H1 (cell line): Measurements from ENCODE around the gene YIF1A. TPM values are rescaled to one million over a fixed set of nuclear protein-coding genes. Genes with fewer than 3 reads are reported as not detected.

Source experiments
- BRCA1 ChIP-seq: IDR thresholded peaks from 2 replicates; pipeline ENCODE4 v1.6.1; 2012; ENCODE audit warnings: low read depth, low read length, improper control_type of control experiment
- HDAC2 ChIP-seq, 2 experiments: fragments of 300-600 bp in 1 of 2; sonication (generic) in 1 of 2; IDR thresholded peaks; 2 replicates each; pipeline ENCODE4 v1.6.1; 2011 to 2012; ENCODE audit warnings: low read depth in 2 of 2, low read length in 2 of 2, mild to moderate bottlenecking in 2 of 2, moderate library complexity in 2 of 2, borderline replicate concordance in 1 of 2, inconsistent platforms in 1 of 2
- JUND ChIP-seq: IDR thresholded peaks from 2 replicates; pipeline ENCODE4 v1.6.1; 2011; ENCODE audit warnings: mild to moderate bottlenecking, improper control_type of control experiment, low read length
- RAD21 ChIP-seq, 2 experiments: IDR thresholded peaks in 1 of 2; conservative IDR thresholded peaks in 1 of 2; 2 replicates each; pipeline ENCODE4 v1.6.1; 2011; ENCODE audit warnings: low read depth in 2 of 2, low read length in 2 of 2, improper control_type of control experiment in 1 of 2, inconsistent platforms in 1 of 2, mild to moderate bottlenecking in 1 of 2, moderate library complexity in 1 of 2
- RXRA ChIP-seq: IDR thresholded peaks from 2 replicates; pipeline ENCODE4 v1.6.1; 2011; ENCODE audit warnings: low read depth, mild to moderate bottlenecking, low read length, moderate library complexity; ENCODE audit not compliant: insufficient read depth
- SRF ChIP-seq: IDR thresholded peaks from 2 replicates; pipeline ENCODE4 v1.6.1; 2011; ENCODE audit warnings: mild to moderate bottlenecking, low read depth, low read length, moderate library complexity
- polyA plus RNA-seq, 7 experiments: library from polyadenylated mRNA; depleted of rRNA in 3 of 7; stranded (reverse) in 5 of 7; unstranded in 2 of 7; fragments of >200 nt in 5 of 7; fragments of 200-250 nt in 2 of 7; gene quantifications; 1 replicate in 5 of 7; 2 replicates in 1 of 7; 4 replicates in 1 of 7; pipeline versions ENCODE4 v1.2.1 to v1.2.3, GENCODE V29; 2011 to 2013; ENCODE audit warnings: missing spikeins in 2 of 7, mixed read lengths in 2 of 7
- total RNA-seq: library from RNA; stranded (reverse); fragmentation: NEBNext Ultra II Directional; extraction: Animal tissue kit (Norgen Biotek cat#: 25700); gene quantifications from 2 replicates; pipeline ENCODE4 v1.2.1, GENCODE V29; 2021
- TF ChIP-seq, protein P1 (sequence below): IDR thresholded peaks from 2 replicates; pipeline ENCODE4 v1.6.1; 2012; ENCODE audit warnings: low read length, inconsistent platforms

Gene YIF1A
- total and polyA plus RNA-seq, 2 of the 8 experiments (the other 6 are each of a cell fraction or from before 2014, with no cell fraction given): 70.1 to 178 TPM

DNA sequence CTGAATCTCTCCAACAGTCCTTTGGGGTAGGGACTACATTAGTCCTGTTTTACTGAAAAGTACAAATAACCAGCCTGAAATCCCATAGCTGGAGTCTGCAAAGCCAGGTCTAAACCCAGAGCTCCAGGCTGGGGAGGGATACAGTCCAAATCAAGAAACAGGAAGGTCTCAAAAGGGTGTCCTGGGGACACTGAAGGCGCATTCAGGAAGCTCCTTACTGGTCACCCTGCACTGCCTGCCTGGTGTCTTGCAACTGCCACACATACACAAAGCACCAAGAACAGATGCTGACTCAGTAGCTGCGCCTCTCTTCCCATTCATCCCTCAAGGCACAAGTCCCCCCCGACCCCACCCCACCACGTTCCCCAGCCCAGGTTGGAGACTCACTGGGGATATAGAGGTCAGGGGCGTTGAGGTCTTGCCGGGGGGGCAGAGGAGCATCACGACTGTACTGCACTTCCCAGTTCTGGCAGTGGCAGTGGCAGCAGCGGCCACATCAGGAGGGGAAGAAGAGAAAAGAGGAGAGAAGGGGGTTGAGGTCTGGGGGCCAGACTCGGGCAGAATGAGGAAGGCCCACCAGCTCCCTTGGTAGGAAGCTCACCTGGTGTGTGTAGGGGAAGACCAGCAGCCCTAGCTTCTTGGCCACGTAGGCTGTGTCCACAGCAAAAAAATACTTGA lies 1.6 kb downstream of the YIF1A start (continued):
- TF ChIP-seq SRF (no peak), HDAC2 (IDR thresholded peaks at IDR 0.05; ENCODE audit: borderline replicate concordance in 1 of 2, low read depth in 2 of 2, low read length in 2 of 2) (no peak), BRCA1 (no peak), RAD21 (IDR thresholded peaks at IDR 0.05 in 1 of 2, conservative IDR thresholded peaks at IDR 0.05 in 1 of 2; ENCODE audit: low read depth in 2 of 2, low read length in 2 of 2) (no peak), JUND (no peak), RXRA (no peak)
- TF ChIP-seq, protein P1, sequence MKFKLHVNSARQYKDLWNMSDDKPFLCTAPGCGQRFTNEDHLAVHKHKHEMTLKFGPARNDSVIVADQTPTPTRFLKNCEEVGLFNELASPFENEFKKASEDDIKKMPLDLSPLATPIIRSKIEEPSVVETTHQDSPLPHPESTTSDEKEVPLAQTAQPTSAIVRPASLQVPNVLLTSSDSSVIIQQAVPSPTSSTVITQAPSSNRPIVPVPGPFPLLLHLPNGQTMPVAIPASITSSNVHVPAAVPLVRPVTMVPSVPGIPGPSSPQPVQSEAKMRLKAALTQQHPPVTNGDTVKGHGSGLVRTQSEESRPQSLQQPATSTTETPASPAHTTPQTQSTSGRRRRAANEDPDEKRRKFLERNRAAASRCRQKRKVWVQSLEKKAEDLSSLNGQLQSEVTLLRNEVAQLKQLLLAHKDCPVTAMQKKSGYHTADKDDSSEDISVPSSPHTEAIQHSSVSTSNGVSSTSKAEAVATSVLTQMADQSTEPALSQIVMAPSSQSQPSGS: no peak
